ENCODE data around the gene ZBTB2.

- TF ChIP-seq TCF7L2 (IDR thresholded peaks at IDR 0.05; ENCODE audit: low read depth, low read length), result no peak
- TF ChIP-seq CTCF (IDR thresholded peaks at IDR 0.05), result no peak
Measured at GRCh38 chr6:151432651-151433050, 41.3 kb upstream of the ZBTB2 start.
